A673 (cell line): ENCODE results near the gene THBS2. TPM values are rescaled to one million over a fixed set of nuclear protein-coding genes. Genes with fewer than 3 reads are reported as not detected.

Experiments used
- BruUV-seq: library from RNA; stranded (reverse); fragments of 400-500 nt; replicated peaks from 2 replicates; lab custom pipeline; 2021; lab: Mats Ljungman, UMichigan
- CTCF ChIA-PET: fragments of 300-600 bp; sonication (Branson Sonifier 250); formaldehyde crosslinking; loops from one replicate; lab custom pipeline; 2022; ENCODE audit warnings: antibody characterized with exemption; lab: Charles Lee
- POLR2A ChIA-PET: fragments of 300-600 bp; sonication (Branson Sonifier 250); formaldehyde crosslinking; loops from one replicate; lab custom pipeline; 2022; ENCODE audit warnings: antibody characterized with exemption; ENCODE audit not compliant: low non-redundant PET; lab: Charles Lee
- DNase-seq: peaks from one replicate; pipeline ENCODE4 v3.0.0-alpha.2; 2015; ENCODE audit warnings: low spot score
- H3K27ac ChIP-seq: fragments of 200-600 bp; sonication (generic); 2 replicates; pipeline ENCODE4 v1.5.1; 2016; ENCODE audit warnings: mixed run types, low read depth, mild to moderate bottlenecking, mixed read lengths, antibody characterized with exemption, low read length; ENCODE audit not compliant: poor library complexity, severe bottlenecking
- H3K27me3 ChIP-seq: fragments of 200-600 bp; sonication (generic); replicated peaks from 2 replicates; pipeline ENCODE4 v1.6.1; 2017; ENCODE audit warnings: mixed run types, low read depth, mild to moderate bottlenecking, mixed read lengths, antibody characterized with exemption, low read length; ENCODE audit not compliant: insufficient read depth, poor library complexity
- H3K36me3 ChIP-seq: fragments of 200-600 bp; sonication (generic); 2 replicates; pipeline ENCODE4 v1.6.1; 2016; ENCODE audit warnings: mixed run types, mild to moderate bottlenecking, mixed read lengths, antibody characterized with exemption, low read length; ENCODE audit not compliant: insufficient read depth, poor library complexity, severe bottlenecking
- H3K4me1 ChIP-seq: fragments of 200-600 bp; sonication (generic); 2 replicates; pipeline ENCODE4 v1.6.1; 2017; ENCODE audit warnings: mixed run types, mild to moderate bottlenecking, mixed read lengths, antibody characterized with exemption, low read length; ENCODE audit not compliant: insufficient read depth, poor library complexity, severe bottlenecking
- H3K4me3 ChIP-seq: fragments of 200-600 bp; sonication (generic); 2 replicates; pipeline ENCODE4 v1.5.1; 2016; ENCODE audit warnings: low read depth, mixed run types, mild to moderate bottlenecking, mixed read lengths, low read length; ENCODE audit not compliant: poor library complexity, severe bottlenecking
- H3K9me3 ChIP-seq: fragments of 200-600 bp; sonication (generic); 2 replicates; pipeline ENCODE4 v1.6.1; 2016; ENCODE audit warnings: mixed run types, low read depth, mild to moderate bottlenecking, mixed read lengths, antibody characterized with exemption, low read length; ENCODE audit not compliant: poor library complexity, severe bottlenecking
- CTCF ChIP-seq: fragments of 300-800, 200-600 bp; sonication (generic); conservative IDR thresholded peaks from 2 replicates; pipeline ENCODE4 v1.5.1; 2017; ENCODE audit warnings: low read depth, mild to moderate bottlenecking, antibody characterized with exemption, low read length, moderate library complexity, mixed read lengths
- EZH2 ChIP-seq: fragments of 200-600 bp; sonication (generic); IDR thresholded peaks from 2 replicates; pipeline ENCODE4 v1.6.1; 2017; ENCODE audit warnings: borderline replicate concordance, low read depth, mild to moderate bottlenecking, mixed read lengths, antibody characterized with exemption, low read length; ENCODE audit not compliant: poor library complexity, severe bottlenecking
- intact Hi-C: fragments of 100-400 bp; cut with micrococcal nuclease; formaldehyde crosslinking; loops from one replicate; pipeline ENCODE4 v1.10.0; 2022; ENCODE audit not compliant: unreplicated experiment
- total RNA-seq: library from RNA; stranded (reverse); gene quantifications from 2 replicates; pipeline ENCODE4 v1.2.3, GENCODE V29; 2021

Gene THBS2
- total RNA-seq, 1 experiment from 2014 or later = 0.13 TPM

- Histone ChIP-seq H3K9me3 (no peaks in the 10 kb centered on the region), H3K4me3 (no peak overlapping the region), H3K36me3 (no peaks in the 10 kb centered on the region), H3K4me1 (no peaks in the 10 kb centered on the region), H3K27me3 (no peaks in the 10 kb centered on the region), H3K27ac (no peak overlapping the region)
- POLR2A ChIA-PET = interaction anchor here (0.6 kb wide), 1 partner anchor 20 kb away, joined by 3 read pairs; no protein-coding TSS in a partner anchor
- intact Hi-C loops = no loop called here
- DNase-seq = no peak
- no TSS peak for BruUV-seq
- TF ChIP-seq EZH2 = no peak
- no peak for TF ChIP-seq CTCF
- CTCF ChIA-PET = no interaction called here
These were observed 11.8 kb downstream of the THBS2 start for GRCh38 chr6:169241688-169242350.

- POLR2A ChIA-PET = no interaction called here
- Histone ChIP-seq H3K4me3 (no peak overlapping the region), H3K27me3 (no peaks in the 10 kb centered on the region), H3K27ac (no peak overlapping the region), H3K9me3 (no peaks in the 10 kb centered on the region), H3K36me3 (no peaks in the 10 kb centered on the region), H3K4me1 (no peaks in the 10 kb centered on the region)
- TF ChIP-seq CTCF (no peak), EZH2 (no peak)
- DNase-seq = no peak
- BruUV-seq = no TSS peak
- CTCF ChIA-PET = no interaction called here
- intact Hi-C loops = no loop called here
These were observed 12.9 kb downstream of the THBS2 start for GRCh38 chr6:169240591-169241390.

GRCh38 chr6:169240125-169240524 lies 13.5 kb downstream of the THBS2 start:
- no peak for DNase-seq
- H3K36me3 ChIP-seq = no peaks in the 10 kb centered on the region
- CTCF ChIA-PET = no interaction called here
- no peak overlapping the region for H3K4me3 ChIP-seq
- intact Hi-C loops = no loop called here
- no peaks in the 10 kb centered on the region for H3K27me3 ChIP-seq
- BruUV-seq = no TSS peak
- no peaks in the 10 kb centered on the region for H3K4me1 ChIP-seq
- no peak for TF ChIP-seq CTCF
- no peak for TF ChIP-seq EZH2
- no peaks in the 10 kb centered on the region for H3K9me3 ChIP-seq
- POLR2A ChIA-PET = no interaction called here
- H3K27ac ChIP-seq = no peak overlapping the region
